GM19468 (cell line): Measurements from ENCODE around the gene PTMA.

Source experiments
- ATAC-seq: cut with Tn5 transposase; IDR thresholded peaks from one replicate; pipeline ENCODE4 v1.9.1; 2021; ENCODE audit warnings: mild to moderate bottlenecking, moderate library complexity, moderate number of reproducible peaks; ENCODE audit not compliant: unreplicated experiment; ENCODE audit errors: extremely low read depth

The PTMA gene

DNA sequence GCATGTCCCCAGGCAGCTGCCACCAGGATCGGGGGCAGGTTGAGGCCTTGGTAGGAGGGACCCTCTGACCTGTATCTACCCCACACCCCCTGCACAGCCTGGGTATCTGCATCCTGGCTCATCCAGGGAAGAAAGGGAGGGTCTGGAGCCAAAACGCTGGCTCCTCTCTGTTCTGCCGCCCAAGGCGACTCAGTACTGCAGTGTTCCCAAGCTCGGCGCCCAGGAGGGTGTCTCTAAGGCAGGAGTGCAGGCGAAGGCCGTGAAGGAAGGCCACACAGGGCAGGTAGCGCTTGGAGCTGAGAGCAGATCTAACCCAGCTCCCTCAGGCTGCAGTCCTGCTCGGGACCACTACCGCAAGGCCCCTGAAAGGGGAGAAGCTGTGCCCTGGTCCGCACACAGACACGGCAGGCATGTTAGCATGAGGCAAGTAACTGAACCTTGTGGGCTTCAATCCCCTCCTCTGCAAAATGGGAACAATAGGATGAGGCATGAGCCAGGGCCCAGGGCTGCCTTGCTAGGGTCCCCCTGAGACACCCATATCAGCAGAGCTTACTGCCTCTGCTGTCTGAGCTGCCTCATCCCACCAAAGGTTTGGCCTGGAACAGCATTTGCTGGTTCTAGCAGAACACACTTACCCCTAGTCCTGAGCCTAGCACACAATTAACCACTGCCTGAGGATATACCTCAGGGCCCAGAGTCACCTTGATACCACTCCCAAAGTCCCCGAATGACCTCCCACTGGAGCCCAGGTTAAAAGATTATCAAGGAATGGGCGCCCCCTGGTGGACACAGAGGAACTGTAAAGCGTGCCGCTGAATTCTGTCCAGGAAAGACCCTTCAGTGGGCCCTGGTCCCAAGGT, 6.5 kb downstream of the PTMA start:
- ATAC-seq = no peak

DNA sequence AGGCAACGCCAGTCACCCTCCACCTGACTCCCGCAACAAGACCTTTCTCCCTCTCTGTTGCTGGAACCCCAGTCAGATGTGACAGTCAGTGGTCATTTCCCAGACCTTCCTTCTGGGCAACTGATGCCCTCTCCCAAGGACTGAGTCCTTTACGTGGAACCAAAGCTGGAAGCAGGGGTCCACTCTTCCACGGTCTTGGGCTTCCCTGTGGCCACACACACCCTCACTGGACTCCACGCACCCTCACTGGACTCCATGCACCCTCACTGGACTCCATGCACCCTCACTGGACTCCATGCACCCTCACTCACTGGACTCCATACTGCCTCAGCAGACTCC, 7.1 kb downstream of the PTMA start:
- ATAC-seq = no peak

DNA sequence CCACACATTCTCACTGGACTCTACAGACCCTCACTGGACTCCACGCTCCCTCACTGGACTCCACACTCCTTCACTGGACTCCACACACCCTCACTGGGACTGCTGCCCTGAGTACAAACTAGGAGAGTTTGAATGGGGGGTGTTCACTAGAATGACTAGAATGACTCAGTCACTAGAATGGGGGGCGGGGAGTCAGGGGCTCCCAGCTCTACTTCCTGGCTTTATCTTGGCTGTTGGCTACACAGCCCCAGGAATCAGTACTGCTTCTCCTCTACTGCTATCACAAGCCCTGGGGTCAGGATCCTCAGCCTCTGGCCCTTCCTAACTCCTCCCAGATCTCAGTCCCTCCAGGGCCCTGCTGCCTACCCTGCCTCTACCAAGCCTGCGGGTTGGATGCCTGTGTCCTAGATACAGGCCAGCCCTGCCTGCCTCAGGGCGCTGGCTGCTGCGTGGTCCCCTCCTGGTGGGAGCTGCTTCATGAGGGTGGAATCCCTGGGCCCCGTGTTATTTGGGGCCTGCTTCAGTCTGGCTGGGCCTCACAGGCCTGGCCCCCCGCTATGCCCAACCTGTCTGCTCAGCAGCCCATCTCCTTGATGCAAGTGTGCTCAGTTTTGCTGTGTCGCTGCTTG, 7.8 kb downstream of the PTMA start:
- no peak for ATAC-seq

DNA sequence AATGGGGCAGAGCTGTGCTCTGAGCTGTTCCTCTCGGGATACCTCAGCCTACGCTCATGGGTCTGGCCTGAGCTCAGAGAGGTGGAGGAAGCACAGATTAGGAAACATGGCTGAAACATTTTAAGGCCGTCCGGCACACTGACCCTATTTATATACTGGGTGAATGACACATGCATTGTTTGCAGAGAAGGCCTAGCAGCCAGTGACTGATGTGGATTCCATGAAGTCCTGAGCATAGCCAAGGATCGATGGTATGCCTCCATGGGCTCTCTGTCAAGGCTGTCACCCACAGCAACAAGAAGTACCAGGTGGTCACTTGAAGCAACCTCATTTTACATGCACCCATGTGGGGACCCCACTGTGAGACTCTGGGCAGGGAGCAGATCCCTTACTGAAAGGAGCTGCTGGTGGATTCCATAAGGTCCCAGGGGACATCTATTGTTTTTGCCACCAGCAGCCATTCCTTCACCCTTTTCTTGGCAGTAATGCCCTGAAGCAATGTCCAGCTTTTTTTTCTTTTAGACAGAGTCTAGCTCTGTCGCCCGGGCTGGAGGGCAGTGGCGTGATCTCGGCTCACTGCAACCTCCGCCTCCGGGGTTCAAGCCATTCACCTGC, 8.4 kb downstream of the PTMA start:
- no peak for ATAC-seq

DNA sequence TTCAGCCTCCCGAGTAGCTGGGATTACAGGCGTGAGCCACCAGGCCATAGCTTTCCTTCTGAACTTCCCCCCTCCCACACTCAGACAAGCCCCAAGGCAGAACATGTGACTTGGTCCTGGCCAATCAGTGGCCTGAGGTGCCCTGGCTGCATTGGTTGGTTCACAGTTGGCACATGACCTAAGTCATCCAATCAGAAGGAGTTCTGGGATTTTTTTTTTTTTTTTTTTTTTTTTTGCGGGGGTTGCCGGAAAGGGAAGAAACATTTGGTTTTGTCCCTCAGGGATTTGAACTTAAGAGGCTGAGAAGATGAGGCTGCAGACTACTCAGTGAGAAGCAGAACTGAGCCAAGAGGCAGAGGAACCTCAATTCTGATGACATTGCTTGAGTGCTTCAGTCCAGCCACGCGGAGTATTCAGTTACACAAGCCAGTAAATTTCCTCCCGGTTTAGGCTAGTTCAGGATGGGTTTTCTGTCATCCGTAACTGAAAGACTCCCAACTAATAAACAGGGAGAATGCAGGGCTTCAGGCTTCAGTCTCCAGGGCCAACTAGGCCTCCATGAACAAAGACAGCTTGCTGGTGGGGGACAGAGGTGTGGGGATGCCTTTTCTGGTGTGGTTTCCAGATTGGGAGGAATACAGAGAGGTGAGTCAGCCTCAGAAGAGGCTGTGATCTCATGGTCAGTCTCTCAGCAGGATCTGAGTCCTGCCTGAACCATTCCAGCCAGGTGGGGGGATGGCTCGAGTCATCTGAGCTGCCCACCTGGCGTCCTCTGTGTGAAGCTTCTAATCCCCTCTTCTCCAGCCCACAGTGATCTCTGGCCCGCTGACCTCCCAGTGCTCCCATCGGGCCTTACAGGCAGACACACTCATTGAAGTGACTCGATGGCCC, 9.2 kb downstream of the PTMA start:
- ATAC-seq = no peak

DNA sequence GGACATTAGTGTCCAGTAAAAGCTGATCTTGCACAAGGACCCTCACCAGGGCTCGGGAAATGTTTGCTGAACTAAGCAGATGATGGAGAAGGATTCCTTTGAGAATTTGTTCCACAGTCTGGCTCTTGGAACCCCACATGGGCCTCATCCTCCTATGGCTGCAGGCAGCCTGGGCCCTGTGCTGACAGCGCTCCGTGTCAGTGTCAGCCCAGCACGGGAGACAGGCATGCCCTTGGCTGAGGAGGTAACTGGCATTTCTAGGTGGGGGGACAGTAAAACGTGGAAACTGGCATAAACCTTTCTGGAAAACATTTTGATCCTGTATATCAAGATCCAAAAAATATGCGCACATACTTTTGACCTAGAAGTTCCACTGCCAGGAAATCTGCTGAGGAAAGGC, 10.5 kb downstream of the PTMA start:
- no peak for ATAC-seq

DNA sequence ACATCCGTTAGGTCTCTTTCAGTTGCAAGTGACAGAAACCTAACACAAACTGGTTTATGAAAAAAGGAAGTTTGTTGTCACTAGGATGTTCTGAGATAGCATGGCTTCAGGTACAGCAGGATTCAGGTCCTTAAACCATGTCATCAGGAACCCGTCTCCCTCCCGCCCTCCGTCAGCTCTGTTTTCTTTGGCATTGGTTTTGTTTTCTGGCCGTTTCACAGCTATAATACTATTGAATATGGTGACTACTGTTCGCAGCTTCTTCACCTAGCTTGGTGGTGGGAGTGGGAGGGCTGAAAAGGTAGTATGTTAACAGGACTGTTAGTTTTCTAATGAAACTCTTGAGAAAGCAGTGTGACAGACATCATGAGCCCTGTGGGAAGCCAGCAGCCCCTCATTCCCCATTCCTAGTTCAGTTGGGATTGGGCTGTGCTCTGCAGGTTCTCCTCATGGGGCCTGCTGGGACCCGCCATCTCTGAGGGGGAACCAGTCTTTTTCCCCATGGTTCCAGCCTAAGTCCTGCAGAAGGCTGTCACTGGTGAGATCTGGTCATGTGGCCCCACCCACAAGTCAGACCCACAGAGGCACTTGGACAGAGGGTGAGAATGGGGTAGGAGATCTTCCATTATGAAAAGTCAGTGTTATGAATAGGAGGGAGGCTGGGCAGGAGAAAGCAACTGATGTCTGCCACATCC, 12.1 kb downstream of the PTMA start:
- ATAC-seq = no peak

DNA sequence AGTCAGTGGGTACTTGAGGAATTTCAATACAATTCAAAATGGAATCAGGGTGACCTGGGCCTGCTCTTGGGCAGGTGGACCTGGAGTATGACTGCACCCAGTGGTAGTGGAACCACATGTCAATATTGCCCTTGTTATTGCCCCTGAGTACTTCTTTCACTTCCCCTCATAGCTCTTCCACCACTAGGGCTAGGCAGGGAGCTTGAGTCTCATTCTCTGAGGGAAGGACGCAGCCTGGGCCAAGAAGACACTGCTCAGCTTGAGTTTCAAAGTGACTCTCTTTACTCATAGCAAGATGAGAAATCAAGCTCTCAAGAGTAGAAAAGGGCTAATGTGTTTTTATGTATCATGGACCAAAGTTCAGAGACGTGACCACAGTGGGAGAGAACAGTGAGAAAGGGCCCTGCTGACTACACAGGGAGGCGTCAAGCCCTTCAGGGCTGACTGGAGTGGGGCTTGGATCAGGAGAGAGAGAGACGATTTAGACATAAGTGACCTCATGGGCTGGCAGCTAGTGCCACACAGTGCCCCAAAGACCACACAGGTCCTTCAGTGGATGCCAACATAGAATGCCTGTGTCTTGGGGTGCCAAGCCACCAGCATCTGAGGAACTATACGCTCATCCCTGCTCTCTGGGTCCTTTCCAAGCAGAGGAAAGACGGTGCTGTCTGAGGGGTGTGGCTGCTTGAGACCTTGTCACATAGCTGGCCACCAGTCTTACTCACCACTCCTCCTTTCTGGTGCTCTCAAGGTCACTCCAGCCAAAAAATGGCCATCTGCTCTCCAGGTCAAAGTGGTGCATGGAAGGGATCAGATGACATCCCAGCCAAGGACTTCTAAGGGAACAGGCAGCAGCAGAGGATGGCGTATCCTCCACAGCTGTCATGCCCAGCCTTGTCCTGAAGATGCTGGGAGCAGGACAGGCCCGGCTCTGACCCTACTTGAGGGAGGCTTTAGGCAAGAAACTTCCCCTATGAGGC, 13.0 kb downstream of the PTMA start:
- ATAC-seq = no peak

DNA sequence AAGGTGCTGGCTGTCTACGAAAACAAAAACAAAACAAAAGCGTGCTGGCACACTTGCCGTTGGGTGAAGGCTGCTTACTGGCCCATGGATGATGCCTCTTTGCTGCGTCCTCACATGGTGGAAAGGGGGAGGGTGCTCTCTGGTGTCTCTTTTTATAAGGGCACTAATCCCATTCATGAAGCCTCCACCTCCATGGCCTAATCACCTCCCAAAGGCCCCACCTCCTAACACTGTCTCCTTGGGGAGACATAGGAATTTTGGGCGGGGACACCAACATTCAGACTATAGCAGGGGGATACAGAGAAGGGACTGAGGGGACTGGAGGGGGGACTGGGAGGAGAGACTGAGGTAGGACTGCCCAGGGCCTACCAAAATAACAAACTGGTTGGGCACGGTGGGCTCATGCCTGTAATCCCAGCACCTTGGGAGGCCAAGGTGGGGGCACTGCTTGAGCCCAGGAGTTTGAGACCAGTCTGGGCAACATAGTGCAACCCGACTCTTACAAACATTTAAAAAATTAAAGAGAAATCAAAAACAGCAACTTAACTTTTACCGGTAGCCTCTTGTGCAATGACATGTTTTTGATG, 14.5 kb downstream of the PTMA start:
- no peak for ATAC-seq

DNA sequence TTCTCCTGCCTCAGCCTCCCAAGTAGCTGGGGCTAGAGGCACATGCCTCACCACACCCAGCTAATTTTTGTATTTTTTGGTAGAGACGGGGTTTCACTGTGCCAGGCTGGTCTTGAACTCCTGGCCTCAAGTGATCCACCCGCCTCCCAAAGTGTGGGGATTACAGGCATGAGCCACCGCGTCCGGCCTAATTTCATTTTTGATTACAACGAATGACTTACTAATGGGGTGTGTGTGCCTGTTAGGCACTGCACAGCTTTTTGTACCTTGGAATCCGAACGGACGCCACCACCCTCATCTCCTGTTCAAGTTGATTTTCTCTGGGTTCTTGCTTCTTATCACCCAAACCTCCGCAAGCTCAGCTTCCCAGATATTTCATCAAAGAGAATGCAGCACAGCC, 17.2 kb downstream of the PTMA start:
- no peak for ATAC-seq

DNA sequence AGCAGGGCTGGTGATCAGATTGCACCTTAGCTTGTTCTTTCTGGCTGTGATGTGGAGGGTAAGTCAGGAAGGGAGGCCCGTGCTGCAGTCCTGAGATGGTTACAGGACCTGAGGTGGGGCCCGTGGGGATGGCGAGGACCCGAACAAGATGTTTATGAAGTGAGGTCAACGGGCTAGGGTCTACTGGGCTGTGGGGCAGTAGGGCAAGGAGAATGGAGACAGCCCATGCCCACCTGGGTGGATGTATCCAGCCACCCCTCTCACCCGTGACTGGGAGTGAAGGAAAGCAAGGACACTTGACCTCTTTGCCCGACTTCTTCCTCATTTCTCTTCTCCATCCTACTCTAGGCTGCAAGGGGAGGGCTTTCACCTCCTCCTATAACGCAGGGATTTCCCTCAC, 18.0 kb downstream of the PTMA start:
- ATAC-seq = no peak

DNA sequence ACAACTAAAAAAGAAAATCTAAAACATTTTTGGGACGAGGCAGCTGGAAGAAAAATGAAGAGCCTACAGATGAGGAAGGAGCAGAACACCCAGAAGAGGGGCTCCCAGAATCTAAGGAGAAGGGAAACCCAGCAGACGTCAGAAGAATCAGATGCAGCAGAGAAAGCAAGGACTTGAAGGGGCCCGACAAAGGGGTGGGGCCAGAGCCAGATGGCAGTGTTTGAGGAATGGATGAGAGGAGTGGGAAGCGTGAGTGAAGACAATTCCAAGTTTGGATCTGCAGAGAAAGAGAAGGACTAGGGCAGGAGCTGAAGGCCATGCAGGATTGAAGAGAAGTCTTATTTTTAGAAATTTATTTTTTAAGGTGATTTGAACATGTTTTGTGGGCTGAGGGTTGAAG, 19.3 kb downstream of the PTMA start:
- no peak for ATAC-seq

DNA sequence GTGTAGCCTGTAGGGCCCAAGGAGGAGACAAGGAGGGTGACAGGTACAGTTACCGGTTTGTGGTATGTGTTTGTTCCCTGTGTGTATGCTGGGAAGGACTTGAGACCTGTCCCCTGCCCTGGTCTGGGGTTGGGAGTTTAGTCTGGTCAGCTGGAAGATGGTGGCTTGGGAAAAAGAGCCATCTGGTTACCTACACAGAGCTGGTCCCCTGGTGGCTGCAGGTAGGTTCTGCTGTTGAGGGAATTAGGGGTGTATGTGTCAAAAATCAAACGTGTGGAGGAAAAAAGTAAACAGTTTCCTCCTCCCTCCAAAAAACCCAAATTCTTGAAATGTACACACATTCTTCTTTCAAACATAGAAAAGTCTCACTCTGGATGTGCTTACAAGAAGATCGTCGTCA, 24.3 kb downstream of the PTMA start:
- no peak for ATAC-seq

DNA sequence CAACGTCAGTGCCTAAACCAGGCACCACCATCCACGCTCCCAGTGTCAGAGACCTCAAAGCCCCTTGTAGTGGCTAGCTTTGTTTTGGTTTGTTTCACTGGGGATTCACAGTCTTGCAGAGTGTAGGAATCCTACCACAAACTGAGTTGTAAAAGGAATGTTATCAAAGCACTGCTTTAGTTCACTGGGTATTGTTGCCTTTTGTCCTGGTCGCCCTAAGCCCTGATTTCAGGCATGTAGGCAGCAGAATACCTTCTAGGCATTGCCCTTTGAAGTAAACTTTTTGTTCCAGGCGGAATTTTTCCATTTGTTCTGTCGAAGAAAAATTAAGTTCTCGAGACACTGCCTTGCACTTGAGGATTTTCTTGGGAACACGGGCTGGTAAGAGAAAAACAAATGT, 29.4 kb downstream of the PTMA start:
- ATAC-seq = no peak

DNA sequence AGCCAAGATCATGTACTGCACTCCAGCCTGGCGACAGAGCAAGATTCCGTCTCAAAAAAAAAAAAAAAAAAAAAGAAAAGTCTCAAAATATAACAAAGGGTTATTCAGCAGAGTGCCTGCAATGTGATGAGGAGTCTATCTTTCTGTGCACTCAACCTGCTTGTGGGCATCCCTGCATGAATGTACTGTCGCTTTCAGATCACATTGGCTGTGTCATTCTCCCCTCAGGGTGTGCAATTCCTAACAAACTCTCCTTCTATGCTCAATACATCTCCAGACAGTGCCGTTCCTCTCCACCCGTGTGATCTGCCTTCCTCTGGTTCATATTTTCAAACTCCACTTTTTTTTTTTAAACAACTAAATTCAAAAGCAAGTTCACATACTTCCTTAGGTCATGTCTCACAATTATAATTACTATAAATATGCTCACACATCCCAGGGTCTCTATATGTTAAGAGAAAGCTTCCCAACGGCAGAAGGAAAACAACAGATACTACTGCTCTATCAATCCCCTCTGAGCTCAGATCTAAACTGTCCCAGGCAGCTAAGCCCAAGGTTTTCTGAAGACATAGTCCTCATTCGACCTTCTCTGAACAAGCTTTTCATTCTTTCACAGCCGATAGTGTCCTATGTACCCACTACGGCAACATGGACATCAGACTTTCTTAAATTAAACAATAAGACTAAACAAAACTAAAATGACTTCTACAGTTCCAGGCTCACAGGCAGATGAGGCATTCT, 35.2 kb downstream of the PTMA start:
- ATAC-seq = no peak

DNA sequence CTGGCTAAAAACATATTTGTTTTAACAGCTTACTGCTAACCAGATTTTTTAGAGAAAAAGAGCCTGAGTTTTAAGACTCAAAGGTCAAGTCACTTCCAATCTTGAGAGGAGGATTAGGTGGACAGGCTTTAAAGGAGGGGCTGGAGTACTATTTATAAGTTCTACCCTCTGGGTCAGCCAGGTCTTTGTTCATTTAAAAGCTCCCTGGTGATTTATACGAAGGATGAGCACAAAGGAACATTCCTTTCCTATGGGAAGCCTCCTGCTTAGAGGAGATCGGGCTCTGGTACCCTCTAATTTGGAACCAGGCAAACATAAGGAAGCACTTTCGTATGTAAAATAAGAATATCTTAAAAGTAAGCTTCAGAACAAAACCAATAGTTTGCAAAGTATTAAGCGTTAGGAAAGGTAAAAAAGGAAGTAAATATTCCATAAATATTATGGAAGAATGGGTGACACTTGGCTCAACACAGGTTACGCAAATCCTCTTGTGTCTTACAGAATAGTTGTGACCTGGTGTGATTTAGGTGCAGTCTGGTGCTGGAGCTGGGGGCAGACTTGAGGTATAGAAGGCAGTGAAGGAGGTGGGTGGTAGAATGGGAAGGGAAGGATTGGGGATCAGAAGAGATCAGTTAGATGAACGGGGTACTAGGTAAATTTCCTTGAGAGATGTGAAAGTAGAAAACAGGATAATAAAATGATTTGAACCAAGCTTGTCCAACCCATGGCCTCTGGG, 37.1 kb downstream of the PTMA start:
- no peak for ATAC-seq
